HG03442 (cell line): ENCODE measurements around the gene WDFY4.

Experiments
- ATAC-seq: cut with Tn5 transposase; IDR thresholded peaks from one replicate; pipeline ENCODE4 v1.9.1; 2021; ENCODE audit warnings: mild to moderate bottlenecking, moderate library complexity; ENCODE audit not compliant: unreplicated experiment

WDFY4 gene

DNA sequence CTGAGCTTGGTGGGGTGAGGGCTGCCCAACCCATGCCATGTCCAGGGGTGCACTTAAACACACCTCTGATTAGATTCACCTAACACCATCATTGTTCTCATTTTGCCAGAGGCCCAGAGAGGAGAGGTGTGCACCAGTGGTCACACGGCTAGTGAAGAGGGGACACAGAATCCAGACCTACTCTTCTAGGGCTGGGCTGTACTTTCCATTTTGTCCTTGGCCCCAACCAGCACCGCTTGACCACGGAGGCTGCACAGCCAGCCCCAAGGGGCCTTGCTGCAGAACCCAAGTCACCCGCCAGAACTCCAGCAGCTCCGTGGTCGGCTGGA lies 246 bp upstream of the WDFY4 start:
- ATAC-seq = no peak

- no peak for ATAC-seq
These were observed 1.1 kb downstream of the WDFY4 start for GRCh38 chr10:48685731-48686130.

DNA sequence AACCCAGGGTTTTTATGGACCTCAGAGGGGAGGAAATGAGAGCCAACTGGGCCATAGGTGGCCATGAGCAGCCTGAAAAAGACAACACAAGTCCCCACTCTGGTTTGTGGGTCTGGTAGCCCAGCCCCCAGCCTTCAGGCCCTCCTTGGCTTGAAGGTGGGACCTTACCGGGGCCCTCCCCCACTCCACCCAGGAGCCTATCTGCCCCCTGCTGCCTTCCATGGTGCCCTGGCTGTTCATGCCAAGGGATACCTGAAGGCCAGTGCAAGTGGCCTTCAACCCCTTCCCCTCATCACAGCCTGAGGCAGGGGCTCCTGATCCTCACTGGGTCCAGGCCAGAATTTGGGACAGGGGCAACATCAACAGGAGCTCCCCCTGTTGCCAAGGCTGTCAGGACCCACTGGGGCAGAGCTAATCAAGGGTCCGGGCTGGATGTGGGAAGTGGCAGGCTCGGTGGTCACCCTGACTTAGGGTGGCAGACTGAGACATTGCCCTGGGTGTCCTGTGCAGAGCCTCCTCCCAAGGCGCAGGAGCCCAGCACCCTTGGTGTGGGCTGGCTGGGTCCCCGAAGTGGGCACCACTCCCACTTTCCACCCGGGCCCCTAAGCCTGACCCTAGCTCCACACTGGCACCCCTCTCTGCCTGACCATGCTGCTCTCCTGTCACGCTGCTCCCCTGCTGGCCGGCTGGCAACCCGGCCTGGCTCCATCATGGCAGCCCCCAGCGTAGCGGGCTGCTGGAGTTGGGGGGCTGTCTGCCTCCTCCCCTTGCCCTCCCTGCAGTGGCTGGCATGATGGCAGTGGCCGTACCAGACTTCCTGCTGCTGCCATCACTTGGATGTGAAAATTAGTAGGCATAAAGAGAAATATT lies 6.4 kb downstream of the WDFY4 start:
- ATAC-seq = no peak

DNA sequence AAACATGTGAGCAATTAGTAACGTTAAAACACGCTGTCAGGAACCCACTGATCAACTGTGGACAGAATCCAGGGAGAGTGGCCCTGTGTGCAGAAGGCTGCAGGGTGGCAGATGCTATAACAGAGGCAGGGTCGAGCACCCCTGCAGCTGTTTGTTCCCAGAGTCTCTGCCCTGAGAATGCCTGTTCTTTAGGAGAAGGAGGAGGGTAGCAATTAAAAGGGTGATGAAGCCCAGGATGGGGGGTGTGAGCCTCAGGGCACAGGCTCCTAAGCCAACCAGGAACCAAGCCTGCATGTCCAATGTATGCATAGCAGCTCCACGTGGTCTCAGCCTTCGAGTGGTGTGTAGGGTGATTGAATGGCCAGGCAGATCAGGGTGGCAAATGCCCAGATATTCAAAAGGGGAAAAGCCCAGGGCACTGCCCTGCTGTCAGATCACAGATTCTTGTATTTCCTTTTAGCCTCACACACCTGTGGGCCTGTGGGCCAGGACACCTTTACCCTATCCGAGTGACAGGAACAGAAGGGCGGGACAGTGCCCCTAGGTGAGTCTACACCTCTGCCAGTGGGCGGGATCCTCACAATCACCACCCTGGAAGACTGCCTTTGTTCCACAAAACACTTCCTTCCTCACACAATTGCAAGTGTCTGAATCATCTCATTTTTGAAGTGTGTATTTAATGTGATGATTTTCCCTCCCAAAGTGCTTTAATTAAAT lies 7.3 kb downstream of the WDFY4 start:
- no peak for ATAC-seq

GRCh38 chr10:48692748-48693147 lies 8.1 kb downstream of the WDFY4 start:
- ATAC-seq = no peak

DNA sequence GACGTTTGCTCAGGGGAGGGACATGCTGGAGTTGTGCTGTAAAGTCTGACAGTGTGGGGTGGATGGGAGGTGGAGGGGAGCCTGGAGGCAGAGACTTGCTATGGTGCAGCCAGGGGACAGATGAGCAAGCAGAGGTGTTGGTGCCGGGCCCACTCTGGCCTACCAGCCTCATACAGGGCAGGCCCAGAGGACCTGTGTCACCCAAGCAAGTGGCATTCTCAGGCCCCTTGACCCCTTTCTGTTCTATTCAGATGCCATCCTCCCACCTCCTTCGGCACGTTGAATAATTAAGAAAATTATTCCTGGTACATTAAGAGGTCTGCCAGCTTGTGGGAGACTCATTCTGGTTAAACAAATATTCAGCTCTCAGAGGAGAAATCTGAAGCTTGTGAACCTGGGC lies 8.5 kb downstream of the WDFY4 start:
- no peak for ATAC-seq

GRCh38 chr10:48694371-48695030 lies 9.8 kb downstream of the WDFY4 start:
- no peak for ATAC-seq

- no peak for ATAC-seq
These were observed 11.2 kb downstream of the WDFY4 start for GRCh38 chr10:48695636-48696534.

DNA sequence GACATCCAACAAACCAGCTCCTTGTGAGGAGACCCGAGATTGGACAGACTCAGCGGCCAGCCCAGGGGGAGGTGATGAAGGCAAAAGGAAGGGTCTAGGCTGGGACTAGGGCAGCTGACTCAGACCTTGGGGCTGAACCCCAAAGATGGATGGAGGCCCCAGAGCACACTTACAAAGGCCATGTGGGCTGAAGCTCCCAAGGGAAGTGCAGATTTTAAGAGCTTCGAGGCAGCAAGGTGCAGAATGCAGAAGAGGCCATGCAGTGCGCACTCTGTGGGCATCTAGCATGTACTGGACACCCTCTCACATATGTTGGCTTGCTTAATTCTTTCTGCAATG lies 11.8 kb downstream of the WDFY4 start:
- no peak for ATAC-seq

- ATAC-seq = no peak
These were observed 12.4 kb downstream of the WDFY4 start for GRCh38 chr10:48697091-48697490.

DNA sequence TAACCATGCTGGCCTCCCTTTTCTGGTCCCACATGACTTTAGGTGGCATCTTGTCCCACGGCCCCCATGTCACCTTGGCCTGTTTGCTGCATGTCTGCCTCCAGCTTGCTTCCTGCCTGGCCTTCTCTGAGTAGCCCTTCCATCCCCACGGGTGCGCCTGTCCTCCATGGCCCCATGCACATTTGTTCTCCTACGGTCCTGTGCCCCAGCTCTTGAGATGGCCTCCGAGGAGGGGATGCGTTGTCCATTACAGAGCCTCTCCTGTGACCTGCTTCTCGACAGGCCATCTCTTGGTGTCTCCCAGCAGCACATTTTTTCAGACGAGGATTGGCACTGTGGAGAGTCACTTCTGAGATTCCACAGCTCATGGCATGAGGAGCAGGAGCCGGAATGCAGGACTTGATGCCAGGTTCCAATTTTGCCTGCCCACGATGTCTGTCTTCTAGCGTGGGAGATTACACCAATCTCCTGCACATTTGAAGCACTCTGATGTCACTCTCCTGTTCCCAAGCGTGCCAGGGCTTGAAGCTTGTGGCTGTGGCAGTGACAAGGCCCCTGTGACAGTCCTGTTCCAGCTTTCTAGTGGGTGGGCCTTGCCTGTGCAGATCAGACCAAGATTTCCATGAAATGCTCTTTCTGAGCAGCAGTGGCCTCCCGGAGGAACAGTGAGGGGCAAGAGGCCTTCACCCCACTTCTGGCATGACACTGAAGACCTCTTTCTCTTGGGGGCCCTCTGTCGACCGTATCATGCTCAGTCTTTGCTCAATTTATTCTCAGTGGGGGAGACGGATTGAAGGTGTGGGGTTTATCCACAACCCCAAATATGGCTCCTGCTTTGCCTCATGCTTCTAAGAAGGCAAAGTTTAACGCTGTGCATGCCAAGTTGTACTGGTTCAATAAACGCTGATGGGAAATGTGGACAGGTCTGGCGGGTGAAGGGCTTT lies 13.4 kb downstream of the WDFY4 start:
- no peak for ATAC-seq

GRCh38 chr10:48699011-48699627 lies 14.4 kb downstream of the WDFY4 start:
- no peak for ATAC-seq

DNA sequence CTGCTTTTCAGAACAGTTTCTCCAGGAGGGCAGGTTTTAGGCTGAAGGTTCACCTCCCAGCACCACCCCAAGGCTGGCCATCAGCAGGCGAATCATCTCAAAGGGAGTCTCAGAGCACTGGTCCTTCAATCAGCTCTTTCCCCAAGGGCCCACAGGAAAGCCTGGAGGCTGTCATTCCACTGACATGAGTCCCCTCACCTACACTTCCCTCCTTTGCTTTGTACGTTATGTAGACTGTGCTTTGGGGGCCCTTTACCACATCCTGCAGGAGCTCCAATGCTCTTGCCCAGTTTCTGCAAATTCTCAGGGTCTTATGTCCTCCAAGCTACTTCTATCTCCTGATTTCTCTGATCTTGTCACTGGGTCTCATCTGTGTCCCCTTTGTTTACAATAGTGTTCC lies 15.4 kb downstream of the WDFY4 start:
- no peak for ATAC-seq

DNA sequence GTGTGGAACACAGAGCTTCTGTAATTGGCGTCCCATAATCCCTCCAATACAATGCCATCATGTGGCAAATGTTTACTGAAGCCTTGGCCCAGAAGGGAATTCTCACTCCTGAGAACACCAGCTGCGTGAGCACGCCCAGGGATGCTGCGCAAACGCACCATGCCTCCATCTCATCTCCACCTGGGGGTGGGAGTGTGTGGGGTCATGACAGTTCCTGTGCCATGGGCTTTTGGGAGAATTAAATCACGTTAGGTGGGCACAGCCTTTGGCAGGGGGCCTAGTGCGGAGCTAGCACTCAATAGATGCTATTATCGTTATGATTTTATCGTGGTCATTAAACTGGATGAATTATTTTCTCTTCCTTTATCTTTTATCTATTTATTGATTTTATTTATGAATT lies 15.8 kb downstream of the WDFY4 start:
- ATAC-seq = no peak

DNA sequence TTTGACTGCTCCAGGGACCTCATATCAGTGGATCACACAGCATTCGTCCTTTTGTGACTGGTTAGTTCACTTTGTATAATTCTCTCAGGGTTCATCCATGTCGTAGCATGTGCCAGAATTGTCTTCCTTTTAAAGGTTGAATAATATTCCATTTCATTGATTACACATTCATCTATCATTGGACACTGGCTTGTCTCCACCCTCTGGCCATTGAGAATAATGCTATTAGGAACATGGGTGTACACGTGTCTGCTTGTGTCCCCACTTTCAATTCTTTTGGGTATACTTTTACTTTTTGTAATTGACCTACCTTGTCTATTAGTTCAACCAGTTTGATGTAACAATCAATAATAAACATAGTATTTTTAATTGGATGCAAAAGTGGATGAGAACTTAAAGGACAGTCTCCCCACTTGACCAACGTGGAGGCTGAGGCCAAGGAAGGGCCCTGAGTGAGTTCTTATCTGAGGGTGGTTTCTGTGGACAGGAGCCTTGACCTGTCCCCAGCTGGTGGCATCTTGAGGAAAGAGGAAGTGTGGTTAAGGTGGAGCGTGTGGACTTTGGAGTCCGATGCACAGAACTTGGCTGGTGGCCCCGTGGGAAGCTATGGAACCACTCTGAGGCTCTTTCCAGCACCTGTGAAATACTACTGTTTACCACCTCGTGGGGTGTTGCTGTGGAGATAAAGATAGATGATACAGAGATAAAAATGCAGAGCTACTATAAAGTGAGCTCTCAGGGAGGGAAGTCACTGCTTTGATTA lies 16.6 kb downstream of the WDFY4 start:
- no peak for ATAC-seq

- ATAC-seq = no peak
These were observed 17.3 kb downstream of the WDFY4 start for GRCh38 chr10:48701941-48702340.

DNA sequence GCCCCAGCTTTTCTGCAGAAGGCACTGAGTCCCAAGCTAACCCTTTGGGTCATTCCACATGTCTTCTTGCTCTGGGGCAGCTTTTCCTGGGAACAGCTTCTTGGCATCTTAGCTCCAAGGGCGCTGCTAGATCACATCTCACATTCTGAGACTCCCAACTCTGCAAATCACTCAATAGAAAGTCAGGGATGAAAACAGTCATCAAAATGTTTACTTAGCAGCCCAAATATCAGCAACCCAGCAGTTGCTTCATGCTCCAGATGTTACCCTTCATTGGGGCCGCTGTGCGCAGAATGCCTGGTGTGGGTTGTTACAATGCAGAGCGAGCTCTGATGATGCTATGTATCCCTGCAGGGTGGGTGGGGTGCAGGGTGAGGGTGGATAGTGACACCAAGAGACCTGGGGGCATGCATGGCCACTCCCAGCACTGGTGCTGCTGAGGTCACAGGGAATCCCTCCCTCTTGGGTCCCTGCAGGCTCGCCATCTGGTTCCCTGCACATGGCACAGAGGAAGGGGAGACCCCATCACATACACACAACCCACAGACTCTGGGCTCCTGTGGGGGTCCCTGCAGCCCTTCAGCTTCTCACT lies 19.0 kb downstream of the WDFY4 start:
- no peak for ATAC-seq

GRCh38 chr10:48704156-48704555 lies 19.5 kb downstream of the WDFY4 start:
- ATAC-seq = no peak
